WERI-Rb-1 (cell line): ENCODE results near the gene TIAM1.

Experiments
- DNase-seq: peaks from one replicate; pipeline ENCODE4 v3.0.0-alpha.2; 2020
- H3K27ac ChIP-seq: fragments of 250-450 bp; sonication (Bioruptor Pico); 2 replicates; pipeline ENCODE4 v1.5.1; 2020; ENCODE audit warnings: mild to moderate bottlenecking, moderate library complexity
- H3K27me3 ChIP-seq: fragments of 250-450 bp; sonication (Bioruptor Pico); 2 replicates; pipeline ENCODE4 v1.5.1; 2021; ENCODE audit warnings: mild to moderate bottlenecking, low read depth, moderate library complexity; ENCODE audit not compliant: insufficient read depth, severe bottlenecking
- H3K36me3 ChIP-seq: fragments of 250-450 bp; sonication (Bioruptor Pico); 2 replicates; pipeline ENCODE4 v1.5.1; 2020; ENCODE audit warnings: mild to moderate bottlenecking, moderate library complexity
- H3K4me3 ChIP-seq: 2 replicates; pipeline ENCODE4 v1.5.1; 2011; ENCODE audit warnings: low read depth, mild to moderate bottlenecking, control low read depth, low read length
- H3K9me3 ChIP-seq: fragments of 250-450 bp; sonication (Bioruptor Pico); 2 replicates; pipeline ENCODE4 v1.5.1; 2021; ENCODE audit warnings: mild to moderate bottlenecking, moderate library complexity; ENCODE audit not compliant: severe bottlenecking
- CTCF ChIP-seq: IDR thresholded peaks from 2 replicates; pipeline ENCODE4 v1.5.1; 2011; ENCODE audit warnings: low read depth, mild to moderate bottlenecking, control low read depth, inconsistent platforms, low read length

The TIAM1 gene

GRCh38 chr21:31133243-31133830 is 210.7 kb downstream of the TIAM1 start:
- Histone ChIP-seq H3K27me3 (no peaks in the 10 kb centered on the region), H3K4me3 (no peak overlapping the region), H3K9me3 (no peaks in the 10 kb centered on the region), H3K27ac (no peak overlapping the region), H3K36me3 (peaks cover 14% of the 10 kb centered on the region)
- no peak for DNase-seq
- no peak for TF ChIP-seq CTCF

GRCh38 chr21:31132574-31133242 is 211.4 kb downstream of the TIAM1 start:
- no peak for DNase-seq

GRCh38 chr21:31130821-31131220 is 213.2 kb downstream of the TIAM1 start:
- H3K36me3 ChIP-seq: peaks cover 17% of the 10 kb centered on the region
- no peak overlapping the region for H3K4me3 ChIP-seq
- no peak overlapping the region for H3K27ac ChIP-seq
- TF ChIP-seq CTCF: no peak
- H3K9me3 ChIP-seq: no peaks in the 10 kb centered on the region
- H3K27me3 ChIP-seq: no peaks in the 10 kb centered on the region
- DNase-seq: no peak

More at GRCh38 chr21:31132574-31133242, 211.4 kb downstream of the TIAM1 start:
- Histone ChIP-seq H3K27me3 (no peaks in the 10 kb centered on the region), H3K9me3 (no peaks in the 10 kb centered on the region), H3K36me3 (peaks cover 14% of the 10 kb centered on the region), H3K27ac (no peak overlapping the region), H3K4me3 (no peak overlapping the region)
- TF ChIP-seq CTCF: no peak

- Histone ChIP-seq H3K27ac (no peak overlapping the region), H3K9me3 (no peaks in the 10 kb centered on the region), H3K36me3 (peaks cover 9% of the 10 kb centered on the region), H3K4me3 (no peak overlapping the region), H3K27me3 (no peaks in the 10 kb centered on the region)
- DNase-seq: no peak
- TF ChIP-seq CTCF: no peak
These were observed 215.8 kb downstream of the TIAM1 start for GRCh38 chr21:31128234-31128633.

GRCh38 chr21:31124010-31124409 is 220.1 kb downstream of the TIAM1 start:
- Histone ChIP-seq H3K27me3 (no peaks in the 10 kb centered on the region), H3K4me3 (no peak overlapping the region), H3K27ac (no peak overlapping the region), H3K9me3 (no peaks in the 10 kb centered on the region), H3K36me3 (peaks cover 5% of the 10 kb centered on the region)
- no peak for TF ChIP-seq CTCF
- DNase-seq: no peak

- Histone ChIP-seq H3K27ac (no peak overlapping the region), H3K9me3 (no peaks in the 10 kb centered on the region), H3K4me3 (no peak overlapping the region), H3K36me3 (peaks cover under 1% of the 10 kb centered on the region; the same call in 1 of the 2 replicates), H3K27me3 (no peaks in the 10 kb centered on the region)
- TF ChIP-seq CTCF: no peak
- DNase-seq: no peak
These were observed 224.9 kb downstream of the TIAM1 start for GRCh38 chr21:31119199-31119598.
